DLD1 (cell line): ENCODE measurements around the gene GARNL3.

ENCODE experiments used
- in situ Hi-C: cut with HindIII; loops from 2 replicates; pipeline ENCODE4 v1.10.0; 2017; ENCODE audit warnings: low sequenced_read_pairs

GARNL3 gene

GRCh38 chr9:127341152-127341551 lies 76.6 kb downstream of the GARNL3 start:
- in situ Hi-C loops: no loop called here

- in situ Hi-C loops: no loop called here
Measured at GRCh38 chr9:127344368-127345000, 79.9 kb downstream of the GARNL3 start.

- in situ Hi-C loops: no loop called here
Measured at GRCh38 chr9:127345566-127345965, 81.0 kb downstream of the GARNL3 start.

GRCh38 chr9:127346584-127346983 lies 82.0 kb downstream of the GARNL3 start:
- in situ Hi-C loops: no loop called here

- in situ Hi-C loops: no loop called here
Measured at GRCh38 chr9:127347831-127348776, 83.5 kb downstream of the GARNL3 start.

GRCh38 chr9:127349483-127350113 lies 85.0 kb downstream of the GARNL3 start:
- in situ Hi-C loops: no loop called here

- in situ Hi-C loops: no loop called here
Measured at GRCh38 chr9:127351182-127352166, 86.9 kb downstream of the GARNL3 start.

GRCh38 chr9:127353882-127354281 lies 89.3 kb downstream of the GARNL3 start:
- in situ Hi-C loops: no loop called here

GRCh38 chr9:127356906-127357305 lies 92.3 kb downstream of the GARNL3 start:
- in situ Hi-C loops: no loop called here

- in situ Hi-C loops: no loop called here
Measured at GRCh38 chr9:127358023-127358535, 93.5 kb downstream of the GARNL3 start.

- in situ Hi-C loops: no loop called here
Measured at GRCh38 chr9:127358770-127359169, 94.2 kb downstream of the GARNL3 start.

GRCh38 chr9:127360250-127360649 lies 95.7 kb downstream of the GARNL3 start:
- in situ Hi-C loops: no loop called here

GRCh38 chr9:127360829-127361228 lies 96.3 kb downstream of the GARNL3 start:
- in situ Hi-C loops: no loop called here

- in situ Hi-C loops: no loop called here
Measured at GRCh38 chr9:127361561-127361960, 97.0 kb downstream of the GARNL3 start.

GRCh38 chr9:127362829-127363228 lies 98.3 kb downstream of the GARNL3 start:
- in situ Hi-C loops: no loop called here

- in situ Hi-C loops: no loop called here
Measured at GRCh38 chr9:127365461-127365860, 100.9 kb downstream of the GARNL3 start.

GRCh38 chr9:127366594-127366993 lies 102.0 kb downstream of the GARNL3 start:
- in situ Hi-C loops: no loop called here

- in situ Hi-C loops: no loop called here
Measured at GRCh38 chr9:127368852-127369402, 104.4 kb downstream of the GARNL3 start.

GRCh38 chr9:127369428-127369827 lies 104.9 kb downstream of the GARNL3 start:
- in situ Hi-C loops: no loop called here

GRCh38 chr9:127370147-127370579 lies 105.6 kb downstream of the GARNL3 start:
- in situ Hi-C loops: no loop called here
